CD4-positive, alpha-beta T cell (primary cell): Measurements from ENCODE around the gene MICAL2. TPM values are rescaled to one million over a fixed set of nuclear protein-coding genes. Genes with fewer than 3 reads are reported as not detected.

Experiments
- ATAC-seq: fragments of 200-7000 bp; cut with Tn5 transposase; one replicate; pipeline ENCODE4 v1.10.0; 2022; ENCODE audit warnings: mild to moderate bottlenecking; ENCODE audit not compliant: poor library complexity
- CTCF ChIA-PET: fragments of 350-600 bp; sonication (Branson Sonifier 250); formaldehyde crosslinking; loops from one replicate; lab custom pipeline; 2021; ENCODE audit warnings: antibody characterized with exemption, inconsistent platforms; lab: Charles Lee
- POLR2A ChIA-PET: fragments of 350-600 bp; sonication (Branson Sonifier 250); formaldehyde crosslinking; loops from one replicate; lab custom pipeline; 2021; ENCODE audit warnings: antibody characterized with exemption, inconsistent platforms; lab: Charles Lee
- DNase-seq, 14 experiments: peaks; one replicate each; pipeline ENCODE4 v3.0.0-alpha.2; 2013 to 2020; ENCODE audit warnings: mixed read lengths in 2 of 14
- H3K27ac ChIP-seq, 2 donors: one replicate each; pipeline versions ENCODE4 v1.5.1 to v1.7.0; 2013; ENCODE audit warnings: low read length in 2 of 2, low read depth in 1 of 2, mild to moderate bottlenecking in 1 of 2
- H3K27me3 ChIP-seq, 2 experiments: 1 replicate in 1 of 2; 2 replicates in 1 of 2; pipeline versions ENCODE4 v1.6.1 to v1.7.0; 2013; ENCODE audit warnings: low read length in 2 of 2, control low read depth in 1 of 2, mild to moderate bottlenecking in 1 of 2, moderate library complexity in 1 of 2; ENCODE audit not compliant: insufficient read depth in 2 of 2, control insufficient read depth in 1 of 2
- H3K36me3 ChIP-seq: one replicate; pipeline ENCODE4 v1.6.1; 2013; ENCODE audit warnings: low read length, control low read depth; ENCODE audit not compliant: insufficient read depth
- H3K4me1 ChIP-seq: one replicate; pipeline ENCODE4 v1.6.1; 2013; ENCODE audit warnings: low read length, control low read depth; ENCODE audit not compliant: insufficient read depth
- H3K4me3 ChIP-seq: one replicate; pipeline ENCODE4 v1.5.1; 2013; ENCODE audit warnings: mild to moderate bottlenecking, low read length, moderate library complexity
- H3K9me3 ChIP-seq, 2 experiments: 1 replicate in 1 of 2; 2 replicates in 1 of 2; pipeline versions ENCODE4 v1.6.1 to v1.7.0; 2013; ENCODE audit warnings: low read length in 2 of 2, mild to moderate bottlenecking in 2 of 2, control low read depth in 1 of 2, moderate library complexity in 1 of 2; ENCODE audit not compliant: control insufficient read depth in 1 of 2, insufficient read depth in 1 of 2
- H3K27ac Mint-ChIP-seq: one replicate; pipeline ENCODE4 v1.8.0; 2020; ENCODE audit warnings: mixed read lengths
- H3K27me3 Mint-ChIP-seq: one replicate; pipeline ENCODE4 v1.8.0; 2021; ENCODE audit warnings: mixed read lengths
- H3K36me3 Mint-ChIP-seq: one replicate; pipeline ENCODE4 v1.8.0; 2021; ENCODE audit warnings: low read depth, mixed read lengths
- H3K4me1 Mint-ChIP-seq: one replicate; pipeline ENCODE4 v1.8.0; 2021; ENCODE audit warnings: low read depth, mixed read lengths
- H3K4me3 Mint-ChIP-seq: one replicate; pipeline ENCODE4 v1.8.0; 2020; ENCODE audit warnings: mild to moderate bottlenecking, mixed read lengths
- H3K9me3 Mint-ChIP-seq: one replicate; pipeline ENCODE4 v1.8.0; 2020; ENCODE audit warnings: mixed read lengths
- CTCF ChIP-seq: fragments of 200-600 bp; IDR thresholded peaks from one replicate; pipeline ENCODE4 v1.8.0; 2022; ENCODE audit warnings: antibody characterized with exemption, mild to moderate bottlenecking
- intact Hi-C, 2 experiments: fragments of 100-400 bp; cut with DNase I in 1 of 2; cut with micrococcal nuclease in 1 of 2; formaldehyde crosslinking; loops; one replicate each; pipeline versions ENCODE4 v1.15.1 to v1.9.0; 2023 to 2025; cut with DNase I, micrococcal nuclease
- total RNA-seq, 174 experiments: library from RNA in 2 of 174; stranded (reverse) in 2 of 174; gene quantifications; one replicate each; pipeline ENCODE4 v1.2.3 and lab custom pipeline; 2021 to 2026

Gene MICAL2
- total RNA-seq, 2 experiments from 2014 or later, result 12.8 to 14.1 TPM

- peaks cover 34% of the 10 kb centered on the region for H3K36me3 ChIP-seq
- peaks cover 47% of the 10 kb centered on the region for H3K4me1 ChIP-seq
- no peak overlapping the region for H3K4me3 Mint-ChIP-seq
- ChIA-PET CTCF (interaction anchor here (1.2 kb wide), 1 partner anchor 17 kb away, joined by 3 read pairs; no protein-coding TSS in a partner anchor), POLR2A (no interaction called here)
- H3K27me3 ChIP-seq, result no peaks in the 10 kb centered on the region
- H3K4me3 ChIP-seq, result no peak overlapping the region
- peaks cover 51% of the 10 kb centered on the region for H3K4me1 Mint-ChIP-seq
- ATAC-seq, result no peak
- no peaks in the 10 kb centered on the region for H3K9me3 Mint-ChIP-seq
- peaks cover 26% of the 10 kb centered on the region for H3K36me3 Mint-ChIP-seq
- intact Hi-C loops, result no loop called here
- peak in 2 of 14 experiments; percentile 25 to 44 for DNase-seq
- no peaks in the 10 kb centered on the region for H3K9me3 ChIP-seq
- H3K27ac ChIP-seq, result peak overlapping the region in 1 of 2 donors; percentile 79
- peak overlapping the region; percentile 92 for H3K27ac Mint-ChIP-seq
- no peak for TF ChIP-seq CTCF
- H3K27me3 Mint-ChIP-seq, result no peaks in the 10 kb centered on the region
Measured at GRCh38 chr11:12222055-12222792, 111.8 kb downstream of the MICAL2 start.

- Mint-ChIP-seq H3K4me1 (peaks cover 51% of the 10 kb centered on the region), H3K27ac (peak overlapping the region; percentile 92), H3K27me3 (no peaks in the 10 kb centered on the region), H3K36me3 (peaks cover 32% of the 10 kb centered on the region), H3K9me3 (no peaks in the 10 kb centered on the region), H3K4me3 (peak overlapping the region; percentile 78)
- ATAC-seq (peak; percentile 41), DNase-seq (peak in 3 of 14 experiments; percentile 32 to 42 (median 38))
- Histone ChIP-seq H3K4me1 (peaks cover 47% of the 10 kb centered on the region), H3K36me3 (peaks cover 32% of the 10 kb centered on the region), H3K27me3 (no peaks in the 10 kb centered on the region), H3K9me3 (no peaks in the 10 kb centered on the region), H3K27ac (peak overlapping the region; percentile 67 to 79), H3K4me3 (peak overlapping the region; percentile 49)
- CTCF ChIA-PET, result interaction anchor here (0.8 to 1.4 kb wide), 5 partner anchors 9 to 180 kb away, joined by 3 to 4 read pairs (median 3); no protein-coding TSS in a partner anchor
- no peak for TF ChIP-seq CTCF
- intact Hi-C loops, result loop anchor here in 1 of 2 experiments (2.0 kb wide), 1 partner anchor 29 kb away; no protein-coding TSS in a partner anchor
- POLR2A ChIA-PET, result interaction anchor here (0.7 to 3.8 kb wide), 23 partner anchors 9 to 382 kb away, joined by 3 to 69 read pairs (median 5); partner anchors contain the start of gene MICAL2
Measured at GRCh38 chr11:12223771-12224536, 113.6 kb downstream of the MICAL2 start.

- POLR2A ChIA-PET, result interaction anchor here (0.7 to 3.8 kb wide), 22 partner anchors 9 to 481 kb away, joined by 3 to 69 read pairs (median 5); partner anchors contain the start of gene MICAL2
- intact Hi-C loops, result loop anchor here in 1 of 2 experiments (2.0 kb wide), 1 partner anchor 30 kb away; no protein-coding TSS in a partner anchor
- Histone ChIP-seq H3K9me3 (no peaks in the 10 kb centered on the region), H3K4me1 (peaks cover 48% of the 10 kb centered on the region), H3K27me3 (no peaks in the 10 kb centered on the region), H3K27ac (peak overlapping the region; percentile 67 to 79), H3K36me3 (peaks cover 35% of the 10 kb centered on the region), H3K4me3 (peak overlapping the region; percentile 49)
- no peaks in the 10 kb centered on the region for H3K9me3 Mint-ChIP-seq
- H3K27me3 Mint-ChIP-seq, result no peaks in the 10 kb centered on the region
- peak overlapping the region; percentile 78 for H3K4me3 Mint-ChIP-seq
- TF ChIP-seq CTCF, result no peak
- CTCF ChIA-PET, result interaction anchor here (0.8 to 1.4 kb wide), 4 partner anchors 10 to 180 kb away, joined by 3 to 4 read pairs (median 3); no protein-coding TSS in a partner anchor
- peaks cover 51% of the 10 kb centered on the region for H3K4me1 Mint-ChIP-seq
- ATAC-seq, result peak; percentile 90
- peak overlapping the region; percentile 92 for H3K27ac Mint-ChIP-seq
- DNase-seq, result peak; percentile 69 to 97 (median 83)
- H3K36me3 Mint-ChIP-seq, result peaks cover 32% of the 10 kb centered on the region
Measured at GRCh38 chr11:12224537-12224893, 114.1 kb downstream of the MICAL2 start.
